Measurements from ENCODE around the gene ZNF716.

Gene ZNF716

GRCh38 chr7:57425239-57425944 is 24.6 kb upstream of the ZNF716 start:
- H3K4me3 ChIP-seq (ENCODE audit: low read depth, low read length, poor library complexity, severe bottlenecking) = no peak overlapping the region

GRCh38 chr7:57425969-57426628 is 23.9 kb upstream of the ZNF716 start:
- no peaks in the 10 kb centered on the region for H3F3A ChIP-seq (ENCODE audit: insufficient read depth, low read length)
- no peaks in the 10 kb centered on the region for H3K9me3 ChIP-seq (ENCODE audit: low read length)
- H2AFZ ChIP-seq (ENCODE audit: low read length) = no peak overlapping the region
- no peaks in the 10 kb centered on the region for H3K4me1 ChIP-seq (ENCODE audit: insufficient read depth, low read length, severe bottlenecking)
- no peak overlapping the region for H3K27ac ChIP-seq (ENCODE audit: low read depth, low read length, poor library complexity, severe bottlenecking)
- H3K4me3 ChIP-seq (ENCODE audit: low read depth, low read length, poor library complexity, severe bottlenecking) = no peak overlapping the region
- no peak overlapping the region for H3K4me2 ChIP-seq (ENCODE audit: low read length)
- no peaks in the 10 kb centered on the region for H4K20me1 ChIP-seq (ENCODE audit: insufficient read depth, low read length)
- no peak overlapping the region for H3K9ac ChIP-seq (ENCODE audit: low read length)
- no peaks in the 10 kb centered on the region for H3K27me3 ChIP-seq (ENCODE audit: insufficient read depth, low read length)
- H3K79me2 ChIP-seq (ENCODE audit: insufficient read depth, low read length) = no peaks in the 10 kb centered on the region
- TF ChIP-seq EZH2 (IDR thresholded peaks at IDR 0.05; ENCODE audit: borderline replicate concordance, low read length) (no peak), CTCF (IDR thresholded peaks at IDR 0.05; ENCODE audit: low read length) (peak; percentile 75)
- H3K9me2 ChIP-seq (ENCODE audit: low read depth, low read length) = no peaks in the 10 kb centered on the region
- no peaks in the 10 kb centered on the region for H3K36me3 ChIP-seq (ENCODE audit: insufficient read depth, low read length)

More at GRCh38 chr7:57425239-57425944, 24.6 kb upstream of the ZNF716 start:
- Histone ChIP-seq H3K36me3 (ENCODE audit: insufficient read depth, low read length) (no peaks in the 10 kb centered on the region), H3K4me1 (ENCODE audit: insufficient read depth, low read length, severe bottlenecking) (no peaks in the 10 kb centered on the region), H3F3A (ENCODE audit: insufficient read depth, low read length) (no peaks in the 10 kb centered on the region), H3K9me3 (ENCODE audit: low read length) (no peaks in the 10 kb centered on the region), H3K79me2 (ENCODE audit: insufficient read depth, low read length) (no peaks in the 10 kb centered on the region), H3K4me2 (ENCODE audit: low read length) (no peak overlapping the region), H3K27ac (ENCODE audit: low read depth, low read length, poor library complexity, severe bottlenecking) (no peak overlapping the region), H4K20me1 (ENCODE audit: insufficient read depth, low read length) (no peaks in the 10 kb centered on the region), H2AFZ (ENCODE audit: low read length) (no peak overlapping the region), H3K27me3 (ENCODE audit: insufficient read depth, low read length) (no peaks in the 10 kb centered on the region), H3K9ac (ENCODE audit: low read length) (no peak overlapping the region), H3K9me2 (ENCODE audit: low read depth, low read length) (no peaks in the 10 kb centered on the region)
- no peak for TF ChIP-seq CTCF (IDR thresholded peaks at IDR 0.05; ENCODE audit: low read length)
- no peak for TF ChIP-seq EZH2 (IDR thresholded peaks at IDR 0.05; ENCODE audit: borderline replicate concordance, low read length)

GRCh38 chr7:57426629-57427003 is 23.4 kb upstream of the ZNF716 start:
- Histone ChIP-seq H3F3A (ENCODE audit: insufficient read depth, low read length) (no peaks in the 10 kb centered on the region), H4K20me1 (ENCODE audit: insufficient read depth, low read length) (no peaks in the 10 kb centered on the region), H3K9ac (ENCODE audit: low read length) (no peak overlapping the region), H3K4me2 (ENCODE audit: low read length) (no peak overlapping the region), H3K9me2 (ENCODE audit: low read depth, low read length) (no peaks in the 10 kb centered on the region), H3K4me1 (ENCODE audit: insufficient read depth, low read length, severe bottlenecking) (no peaks in the 10 kb centered on the region), H3K27me3 (ENCODE audit: insufficient read depth, low read length) (no peaks in the 10 kb centered on the region), H3K79me2 (ENCODE audit: insufficient read depth, low read length) (no peaks in the 10 kb centered on the region), H3K9me3 (ENCODE audit: low read length) (no peaks in the 10 kb centered on the region), H3K36me3 (ENCODE audit: insufficient read depth, low read length) (no peaks in the 10 kb centered on the region), H3K27ac (ENCODE audit: low read depth, low read length, poor library complexity, severe bottlenecking) (no peak overlapping the region), H3K4me3 (ENCODE audit: low read depth, low read length, poor library complexity, severe bottlenecking) (no peak overlapping the region), H2AFZ (ENCODE audit: low read length) (no peak overlapping the region)
- TF ChIP-seq EZH2 (IDR thresholded peaks at IDR 0.05; ENCODE audit: borderline replicate concordance, low read length) (no peak), CTCF (IDR thresholded peaks at IDR 0.05; ENCODE audit: low read length) (no peak)
